HepG2 (cell line): ENCODE measurements around the gene EIF2S2. TPM values are rescaled to one million over a fixed set of nuclear protein-coding genes. Genes with fewer than 3 reads are reported as not detected.

ENCODE experiments used
- ATAC-seq: fragments of 200-7000 bp; cut with Tn5 transposase; 3 replicates; pipeline ENCODE4 v1.9.1; 2020; ENCODE audit warnings: mild to moderate bottlenecking, moderate library complexity
- BruUV-seq: library from RNA; stranded (reverse); fragments of 400-500 nt; replicated peaks from 2 replicates; lab custom pipeline; 2021; lab: Mats Ljungman, UMichigan
- CTCF ChIA-PET: fragments of 300-600 bp; formaldehyde crosslinking; extraction: SDS; loops from one replicate; lab custom pipeline; 2021; ENCODE audit warnings: low total read pairs, inconsistent platforms, low intra/inter-chr PET ratio; lab: Yijun Ruan, JAX
- POLR2A ChIA-PET: fragments of 350-600 bp; sonication (Branson Sonifier 250); formaldehyde crosslinking; loops from one replicate; lab custom pipeline; 2020; ENCODE audit warnings: antibody characterized with exemption, inconsistent platforms; lab: Yijun Ruan, JAX
- DNase-seq: peaks from one replicate; pipeline ENCODE4 v3.0.0-alpha.2; 2015; ENCODE audit warnings: low spot score
- FAIRE-seq: peaks from 3 replicates; lab custom pipeline; 2011; peaks lifted over from hg19 to GRCh38; lab: Jason Lieb, UNC
- H2AFZ ChIP-seq: one replicate; pipeline ENCODE4 v1.6.1; 2011; ENCODE audit warnings: low read length, inconsistent platforms
- H3K27ac ChIP-seq: fragments of 300-600 bp; 3 replicates; pipeline ENCODE4 v1.8.0; 2011; ENCODE audit warnings: mixed run types, mild to moderate bottlenecking, mixed read lengths, low read length, inconsistent platforms; ENCODE audit not compliant: insufficient read depth; ENCODE audit errors: extremely low read length
- H3K27me3 ChIP-seq, 2 experiments: fragments of 200-600 bp in 1 of 2; 2 replicates in 1 of 2; 3 replicates in 1 of 2; pipeline versions ENCODE4 v1.6.0 to v1.8.0; 2011; ENCODE audit warnings: low read length in 2 of 2, mild to moderate bottlenecking in 2 of 2, moderate library complexity in 2 of 2, inconsistent platforms in 1 of 2; ENCODE audit not compliant: insufficient read depth in 2 of 2, control insufficient read depth in 1 of 2
- H3K36me3 ChIP-seq, 2 experiments: fragments of 200-600 bp in 1 of 2; replicated peaks in 1 of 2; 2 replicates in 1 of 2; 3 replicates in 1 of 2; pipeline versions ENCODE4 v1.5.1 to v1.8.0; 2011; ENCODE audit warnings: low read length in 2 of 2, inconsistent platforms in 1 of 2; ENCODE audit not compliant: insufficient read depth in 2 of 2, control insufficient read depth in 1 of 2
- H3K4me1 ChIP-seq: 2 replicates; pipeline ENCODE4 v1.5.1; 2012; ENCODE audit warnings: low read length, inconsistent platforms; ENCODE audit not compliant: insufficient read depth
- H3K4me2 ChIP-seq: 2 replicates; pipeline ENCODE4 v1.6.0; 2011; ENCODE audit warnings: low read depth, low read length, inconsistent platforms
- H3K4me3 ChIP-seq, 3 experiments: fragments of 200-600 bp in 1 of 3; sonication (generic), shearing (Covaris generic) in 1 of 3; replicated peaks in 1 of 3; 2 replicates each; pipeline ENCODE4 v1.5.1; 2011 to 2016; ENCODE audit warnings: low read length in 3 of 3, inconsistent platforms in 2 of 3, low read depth in 2 of 3, mild to moderate bottlenecking in 2 of 3, control low read depth in 1 of 3, mixed read lengths in 1 of 3; ENCODE audit not compliant: insufficient read depth in 1 of 3
- H3K79me2 ChIP-seq: one replicate; pipeline ENCODE4 v1.6.1; 2011; ENCODE audit warnings: low read length, inconsistent platforms; ENCODE audit not compliant: insufficient read depth
- H3K9ac ChIP-seq: 2 replicates; pipeline ENCODE4 v1.6.0; 2011; ENCODE audit warnings: mild to moderate bottlenecking, low read depth, low read length, inconsistent platforms; ENCODE audit not compliant: insufficient read depth
- H3K9me3 ChIP-seq: 2 replicates; pipeline ENCODE4 v1.5.1; 2012; ENCODE audit warnings: mild to moderate bottlenecking, low read length
- H4K20me1 ChIP-seq: 2 replicates; pipeline ENCODE4 v1.6.0; 2011; ENCODE audit warnings: inconsistent platforms, mild to moderate bottlenecking, low read length, moderate library complexity; ENCODE audit not compliant: insufficient read depth
- ARID2 ChIP-seq: sonication (generic); formaldehyde crosslinking; IDR thresholded peaks from 2 replicates; pipeline ENCODE4 v1.8.1; 2022; ENCODE audit warnings: mild to moderate bottlenecking, missing genetic modification reagents, borderline replicate concordance
- ARNT2 ChIP-seq: sonication (generic); formaldehyde crosslinking; IDR thresholded peaks from 2 replicates; pipeline ENCODE4 v1.8.0; 2022; ENCODE audit warnings: mild to moderate bottlenecking, low read depth, missing genetic modification reagents, moderate library complexity
- FOXO1 ChIP-seq: sonication (generic); formaldehyde crosslinking; IDR thresholded peaks from 2 replicates; pipeline ENCODE4 v1.4.0; 2020; ENCODE audit warnings: missing genetic modification reagents
- IKZF4 ChIP-seq: sonication (generic); formaldehyde crosslinking; IDR thresholded peaks from 2 replicates; pipeline ENCODE4 v1.5.1; 2020; ENCODE audit warnings: borderline replicate concordance, mild to moderate bottlenecking, low read depth, missing genetic modification reagents; ENCODE audit errors: not compliant biosample characterization
- ISX ChIP-seq: sonication (generic); formaldehyde crosslinking; conservative IDR thresholded peaks from 2 replicates; pipeline ENCODE4 v1.5.0; 2020; ENCODE audit warnings: missing genetic modification reagents
- MATR3 ChIP-seq: sonication (generic); formaldehyde crosslinking; IDR thresholded peaks from 2 replicates; pipeline ENCODE4 v1.4.0; 2020; ENCODE audit warnings: missing genetic modification reagents
- MIER2 ChIP-seq: IDR thresholded peaks from 2 replicates; pipeline ENCODE4 v1.6.1; 2016; ENCODE audit warnings: missing biosample characterization, missing genetic modification reagents
- MXI1 ChIP-seq: IDR thresholded peaks from 3 replicates; pipeline ENCODE4 v1.6.1; 2012; ENCODE audit warnings: low read depth, low read length, inconsistent platforms, borderline replicate concordance
- NFKBIZ ChIP-seq: IDR thresholded peaks from 2 replicates; pipeline ENCODE4 v1.6.1; 2018; ENCODE audit warnings: missing genetic modification reagents, missing compliant biosample characterization
- RAD21 ChIP-seq: fragments of 450-650 bp; formaldehyde crosslinking; IDR thresholded peaks from 2 replicates; pipeline ENCODE4 v1.5.0; 2020; ENCODE audit warnings: mild to moderate bottlenecking
- RARG ChIP-seq: sonication (generic); formaldehyde crosslinking; IDR thresholded peaks from 2 replicates; pipeline ENCODE4 v1.4.0; 2020; ENCODE audit warnings: low read depth, mild to moderate bottlenecking, missing genetic modification reagents
- RBFOX2 ChIP-seq: fragments of 200-400 bp; formaldehyde crosslinking; IDR thresholded peaks from 2 replicates; pipeline ENCODE4 v1.6.1; 2017; ENCODE audit warnings: low read depth, mild to moderate bottlenecking, low read length
- SALL1 ChIP-seq: sonication (generic); formaldehyde crosslinking; IDR thresholded peaks from 2 replicates; pipeline ENCODE4 v1.8.0; 2022; ENCODE audit warnings: mild to moderate bottlenecking, missing genetic modification reagents
- SIN3B ChIP-seq: fragments of 150-350 bp; IDR thresholded peaks from 2 replicates; pipeline ENCODE4 v1.6.1; 2014; ENCODE audit warnings: low read length
- SP2 ChIP-seq: sonication (generic); formaldehyde crosslinking; IDR thresholded peaks from 2 replicates; pipeline ENCODE4 v1.5.1; 2020; ENCODE audit warnings: mild to moderate bottlenecking, missing genetic modification reagents
- SSRP1 ChIP-seq: IDR thresholded peaks from 2 replicates; pipeline ENCODE4 v1.6.1; 2016; ENCODE audit warnings: control low read depth
- TOPORS ChIP-seq: sonication (generic); formaldehyde crosslinking; IDR thresholded peaks from 2 replicates; pipeline ENCODE4 v1.8.0; 2023; ENCODE audit warnings: mild to moderate bottlenecking, missing genetic modification reagents
- ZFP36 ChIP-seq: fragments of 150-350 bp; IDR thresholded peaks from 2 replicates; pipeline ENCODE4 v1.6.1; 2018; ENCODE audit warnings: borderline replicate concordance, low read length, low read depth; ENCODE audit not compliant: partially characterized antibody
- ZMAT3 ChIP-seq: sonication (generic); formaldehyde crosslinking; conservative IDR thresholded peaks from 2 replicates; pipeline ENCODE4 v1.7.0; 2021; ENCODE audit warnings: missing genetic modification reagents
- ZNF17 ChIP-seq: sonication (generic); formaldehyde crosslinking; IDR thresholded peaks from 2 replicates; pipeline ENCODE4 v1.5.0; 2020; ENCODE audit warnings: mild to moderate bottlenecking, missing genetic modification reagents
- ZNF230 ChIP-seq: sonication (generic); formaldehyde crosslinking; IDR thresholded peaks from 2 replicates; pipeline ENCODE4 v1.4.0; 2020; ENCODE audit warnings: mild to moderate bottlenecking, missing genetic modification reagents
- ZNF317 ChIP-seq: sonication (generic); formaldehyde crosslinking; IDR thresholded peaks from 2 replicates; pipeline ENCODE4 v1.5.0; 2020; ENCODE audit warnings: mild to moderate bottlenecking, missing genetic modification reagents
- ZNF766 ChIP-seq: sonication (generic); formaldehyde crosslinking; IDR thresholded peaks from 2 replicates; pipeline ENCODE4 v1.5.0; 2020; ENCODE audit warnings: missing genetic modification reagents, borderline replicate concordance
- ZZZ3 ChIP-seq: sonication (generic); formaldehyde crosslinking; IDR thresholded peaks from 2 replicates; pipeline ENCODE4 v1.4.0; 2020; ENCODE audit warnings: missing genetic modification reagents, mild to moderate bottlenecking, borderline replicate concordance
- WGBS: methylation state at CpG from one replicate; pipeline ENCODE4 v1.1.6; 2017; ENCODE audit warnings: low lambda C conversion rate; 5-methylcytosine and 5-hydroxymethylcytosine counted together
- in situ Hi-C: cut with HindIII; loops from 2 replicates; pipeline ENCODE4 v1.10.0; 2017; ENCODE audit warnings: low pct_unique_long_range_greater_than_20kb; ENCODE audit not compliant: extremely low pct_ligation_motif_present
- intact Hi-C: fragments of 100-400 bp; cut with micrococcal nuclease; formaldehyde crosslinking; loops from one replicate; pipeline ENCODE4 v1.10.0; 2022; ENCODE audit not compliant: unreplicated experiment
- polyA plus RNA-seq, 8 experiments: library from polyadenylated mRNA; depleted of rRNA in 3 of 8; stranded (reverse) in 7 of 8; unstranded in 1 of 8; fragments of >200 nt; fragmentation: Illumina TruSeq in 4 of 8; extraction: Trizol in 4 of 8; gene quantifications; 2 replicates each; pipeline versions ENCODE4 v1.2.1 to v1.2.3, GENCODE V29; 2011 to 2016; ENCODE audit warnings: low read depth in 4 of 8, missing spikeins in 1 of 8, mixed read lengths in 1 of 8; ENCODE audit not compliant: insufficient read depth in 1 of 8
- total RNA-seq, 5 experiments: library from RNA; depleted of rRNA; stranded (reverse); fragments of >200 nt; fragmentation: Illumina TruSeq; extraction: Trizol; gene quantifications; 2 replicates each; pipeline ENCODE4 v1.2.3, GENCODE V29; 2016; ENCODE audit warnings: low read depth in 1 of 5
- TF ChIP-seq, protein P1 (sequence below): IDR thresholded peaks from 2 replicates; pipeline ENCODE4 v1.6.1; 2016; ENCODE audit warnings: low read depth, borderline replicate concordance
- TF ChIP-seq, protein P2 (sequence below): sonication (generic); formaldehyde crosslinking; IDR thresholded peaks from 2 replicates; pipeline ENCODE4 v1.4.0; 2020; ENCODE audit warnings: missing genetic modification reagents

Gene EIF2S2
- total and polyA plus RNA-seq, 2 of the 13 experiments (the other 11 are each of a cell fraction or from before 2014, with no cell fraction given) = 126 to 213 TPM

DNA sequence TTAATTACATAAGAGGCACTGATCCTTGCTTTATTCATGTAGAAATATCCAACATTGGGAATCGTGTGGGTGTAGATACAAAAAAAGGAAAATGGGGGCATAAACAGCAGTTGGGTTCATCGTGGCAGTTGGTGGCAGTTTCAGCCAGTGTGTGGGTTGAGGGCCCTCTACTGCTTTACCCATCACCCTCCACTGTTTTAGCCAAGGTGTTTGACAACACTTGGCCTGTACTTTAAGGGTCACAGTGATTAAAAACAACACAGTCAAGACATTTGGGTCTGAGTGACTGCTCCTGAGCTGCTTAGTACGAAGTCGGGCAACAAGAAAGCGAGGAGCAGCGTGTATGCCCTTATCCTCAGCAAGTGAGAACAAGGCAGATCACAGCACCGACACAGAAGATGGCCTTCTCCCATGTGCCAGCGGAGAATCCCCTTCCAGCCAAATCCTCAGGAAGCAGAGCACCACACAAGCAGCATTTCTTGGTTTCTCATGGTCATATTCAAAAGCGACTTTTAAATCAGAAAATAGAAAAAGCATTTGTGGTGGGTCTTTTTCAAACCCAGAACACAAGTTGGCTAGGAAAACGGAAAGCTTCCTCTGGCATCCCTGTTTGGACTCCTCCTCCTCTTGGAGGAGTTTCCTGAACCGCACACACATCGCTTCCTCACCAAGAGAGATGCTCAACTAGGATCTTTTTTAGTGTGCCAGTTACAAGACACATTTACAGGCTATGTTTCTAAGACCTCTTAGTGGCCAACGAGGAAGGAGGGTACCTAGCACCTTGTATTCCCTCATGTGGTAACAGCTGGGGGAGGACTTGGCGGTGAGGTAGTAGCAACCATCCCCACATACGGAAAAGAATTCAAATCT is 23.5 kb downstream of the EIF2S2 start:
- H3K9me3 ChIP-seq = no peaks in the 10 kb centered on the region
- no TSS peak for BruUV-seq
- no peaks in the 10 kb centered on the region for H3K4me1 ChIP-seq
- POLR2A ChIA-PET = interaction anchor here (5.6 kb wide), 1 partner anchor 24 kb away, joined by 27 read pairs; the partner anchor contains the start of gene EIF2S2
- no peak overlapping the region for H3K4me3 ChIP-seq
- no peak overlapping the region for H3K27ac ChIP-seq
- H3K9ac ChIP-seq = no peak overlapping the region
- ATAC-seq (peak; percentile 9), FAIRE-seq (no peak), DNase-seq (no peak)
- no peak overlapping the region for H2AFZ ChIP-seq
- H3K4me2 ChIP-seq = no peak overlapping the region
- peaks cover 42 to 86% of the 10 kb centered on the region in 2 experiments for H3K36me3 ChIP-seq
- peaks cover 19% of the 10 kb centered on the region for H4K20me1 ChIP-seq
- in situ Hi-C loops = no loop called here
- no peaks in the 10 kb centered on the region for H3K79me2 ChIP-seq
- CTCF ChIA-PET = no interaction called here
- H3K27me3 ChIP-seq = no peaks in the 10 kb centered on the region
- 94% methylated on average over 15 of the region's 15 CpGs for WGBS
- intact Hi-C loops = no loop called here
- no peak for TF ChIP-seq ZNF230
- TF ChIP-seq MXI1 = 0 out of 3 replicates have a peak, but pooled peaks have one; percentile 19
- no peak for TF ChIP-seq NFKBIZ (CRISPR knock-in tag)
- no peak for TF ChIP-seq SP2 (CRISPR knock-in tag)
- 0 out of 2 replicates have a peak, but pooled peaks have one; percentile 16 for TF ChIP-seq ARNT2 (CRISPR knock-in tag)
- 0 out of 2 replicates have a peak, but pooled peaks have one; percentile 26 for TF ChIP-seq TOPORS (CRISPR knock-in tag)
- TF ChIP-seq ISX (CRISPR knock-in tag) = no peak
- TF ChIP-seq ZNF766 (CRISPR knock-in tag) = no peak
- peak; percentile 29; the same call in 1 of the 2 replicates for TF ChIP-seq RBFOX2
- no peak for TF ChIP-seq IKZF4 (CRISPR knock-in tag)
- TF ChIP-seq ZZZ3 (CRISPR knock-in tag) = no peak
- TF ChIP-seq MATR3 (CRISPR knock-in tag) = no peak
- TF ChIP-seq MIER2 (CRISPR knock-in tag) = no peak
- TF ChIP-seq, protein P1, sequence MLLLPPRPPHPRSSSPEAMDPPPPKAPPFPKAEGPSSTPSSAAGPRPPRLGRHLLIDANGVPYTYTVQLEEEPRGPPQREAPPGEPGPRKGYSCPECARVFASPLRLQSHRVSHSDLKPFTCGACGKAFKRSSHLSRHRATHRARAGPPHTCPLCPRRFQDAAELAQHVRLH (CRISPR knock-in tag) = 0 out of 2 replicates have a peak, but pooled peaks have one; percentile 20
- no peak for TF ChIP-seq ZNF317 (CRISPR knock-in tag)
- TF ChIP-seq ZFP36 = no peak
- no peak for TF ChIP-seq ZMAT3 (CRISPR knock-in tag)
- no peak for TF ChIP-seq FOXO1 (CRISPR knock-in tag)
- TF ChIP-seq RARG = no peak
- TF ChIP-seq SSRP1 (CRISPR knock-in tag) = no peak
- TF ChIP-seq ARID2 = 0 out of 2 replicates have a peak, but pooled peaks have one; percentile 28
- no peak for TF ChIP-seq SIN3B
- TF ChIP-seq, protein P2, sequence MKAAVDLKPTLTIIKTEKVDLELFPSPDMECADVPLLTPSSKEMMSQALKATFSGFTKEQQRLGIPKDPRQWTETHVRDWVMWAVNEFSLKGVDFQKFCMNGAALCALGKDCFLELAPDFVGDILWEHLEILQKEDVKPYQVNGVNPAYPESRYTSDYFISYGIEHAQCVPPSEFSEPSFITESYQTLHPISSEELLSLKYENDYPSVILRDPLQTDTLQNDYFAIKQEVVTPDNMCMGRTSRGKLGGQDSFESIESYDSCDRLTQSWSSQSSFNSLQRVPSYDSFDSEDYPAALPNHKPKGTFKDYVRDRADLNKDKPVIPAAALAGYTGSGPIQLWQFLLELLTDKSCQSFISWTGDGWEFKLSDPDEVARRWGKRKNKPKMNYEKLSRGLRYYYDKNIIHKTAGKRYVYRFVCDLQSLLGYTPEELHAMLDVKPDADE = no peak
- TF ChIP-seq RAD21 (CRISPR knock-in tag) = 0 out of 2 replicates have a peak, but pooled peaks have one; percentile 11
- TF ChIP-seq ZNF17 (CRISPR knock-in tag) = no peak
- no peak for TF ChIP-seq SALL1 (CRISPR knock-in tag)
